HepG2 (cell line): ENCODE measurements around the gene S100P. TPM values are rescaled to one million over a fixed set of nuclear protein-coding genes. Genes with fewer than 3 reads are reported as not detected.

Experiments
- BORCS8-MEF2B ChIP-seq: sonication (generic); formaldehyde crosslinking; IDR thresholded peaks from 2 replicates; pipeline ENCODE4 v1.8.0; 2022; ENCODE audit warnings: mild to moderate bottlenecking, missing genetic modification reagents
- DR1 ChIP-seq: sonication (generic); formaldehyde crosslinking; IDR thresholded peaks from 2 replicates; pipeline ENCODE4 v1.8.0; 2021; ENCODE audit warnings: mild to moderate bottlenecking, missing genetic modification reagents, inconsistent platforms
- FOXK2 ChIP-seq: fragments of 450-650 bp; IDR thresholded peaks from 2 replicates; pipeline ENCODE4 v1.6.1; 2016
- GATAD1 ChIP-seq: IDR thresholded peaks from 2 replicates; pipeline ENCODE4 v1.6.1; 2016; ENCODE audit warnings: missing genetic modification reagents, missing compliant biosample characterization
- MTA3 ChIP-seq: sonication (generic); formaldehyde crosslinking; IDR thresholded peaks from 2 replicates; pipeline ENCODE4 v1.4.0; 2020; ENCODE audit warnings: missing genetic modification reagents
- MTF1 ChIP-seq: sonication (generic); formaldehyde crosslinking; IDR thresholded peaks from 2 replicates; pipeline ENCODE4 v1.5.0; 2020; ENCODE audit warnings: missing genetic modification reagents
- NBN ChIP-seq: fragments of 450-650 bp; conservative IDR thresholded peaks from 2 replicates; pipeline ENCODE4 v1.6.1; 2017
- NCOA2 ChIP-seq: sonication (generic); formaldehyde crosslinking; IDR thresholded peaks from 2 replicates; pipeline ENCODE4 v1.8.0; 2022; ENCODE audit warnings: inconsistent platforms
- REPIN1 ChIP-seq: sonication (generic); formaldehyde crosslinking; IDR thresholded peaks from 2 replicates; pipeline ENCODE4 v1.8.0; 2022; ENCODE audit warnings: missing genetic modification reagents, low read depth, mild to moderate bottlenecking, borderline replicate concordance
- SOX13 ChIP-seq, 3 experiments: fragments of 450-650 bp in 1 of 3; sonication (generic) in 1 of 3; formaldehyde crosslinking in 1 of 3; IDR thresholded peaks in 2 of 3; conservative IDR thresholded peaks in 1 of 3; 2 replicates each; pipeline versions ENCODE4 v1.5.0 to v1.6.1; 2016 to 2020; ENCODE audit warnings: antibody characterized with exemption in 1 of 3, mild to moderate bottlenecking in 1 of 3, missing compliant biosample characterization in 1 of 3, missing genetic modification reagents in 1 of 3, moderate library complexity in 1 of 3
- TMF1 ChIP-seq: sonication (generic); formaldehyde crosslinking; IDR thresholded peaks from 2 replicates; pipeline ENCODE4 v1.8.1; 2022; ENCODE audit warnings: low read depth, missing genetic modification reagents
- YY1 ChIP-seq: IDR thresholded peaks from 2 replicates; pipeline ENCODE4 v1.6.1; 2011; ENCODE audit warnings: low read length, low read depth, moderate library complexity, mild to moderate bottlenecking; ENCODE audit not compliant: insufficient read depth, insufficient replicate concordance
- ZNF274 ChIP-seq: sonication (generic); formaldehyde crosslinking; IDR thresholded peaks from 2 replicates; pipeline ENCODE4 v1.5.1; 2020; ENCODE audit warnings: mild to moderate bottlenecking, missing genetic modification reagents
- ZNF292 ChIP-seq: sonication (generic); formaldehyde crosslinking; IDR thresholded peaks from 2 replicates; pipeline ENCODE4 v1.8.1; 2022; ENCODE audit warnings: mild to moderate bottlenecking, low read depth, missing genetic modification reagents, borderline replicate concordance
- ZNF652 ChIP-seq: IDR thresholded peaks from 2 replicates; pipeline ENCODE4 v1.6.1; 2016; ENCODE audit warnings: low read depth, borderline replicate concordance
- ZSCAN25 ChIP-seq: sonication (generic); formaldehyde crosslinking; IDR thresholded peaks from 2 replicates; pipeline ENCODE4 v1.8.0; 2022; ENCODE audit warnings: mild to moderate bottlenecking, missing genetic modification reagents
- polyA plus RNA-seq, 8 experiments: library from polyadenylated mRNA; depleted of rRNA in 3 of 8; stranded (reverse) in 7 of 8; unstranded in 1 of 8; fragments of >200 nt; fragmentation: Illumina TruSeq in 4 of 8; extraction: Trizol in 4 of 8; gene quantifications; 2 replicates each; pipeline versions ENCODE4 v1.2.1 to v1.2.3, GENCODE V29; 2011 to 2016; ENCODE audit warnings: low read depth in 4 of 8, missing spikeins in 1 of 8, mixed read lengths in 1 of 8; ENCODE audit not compliant: insufficient read depth in 1 of 8
- total RNA-seq, 5 experiments: library from RNA; depleted of rRNA; stranded (reverse); fragments of >200 nt; fragmentation: Illumina TruSeq; extraction: Trizol; gene quantifications; 2 replicates each; pipeline ENCODE4 v1.2.3, GENCODE V29; 2016; ENCODE audit warnings: low read depth in 1 of 5
- TF ChIP-seq, protein P1 (sequence below): sonication (generic); formaldehyde crosslinking; IDR thresholded peaks from 2 replicates; pipeline ENCODE4 v1.9.0; 2021; ENCODE audit warnings: missing genetic modification reagents, borderline replicate concordance
- TF ChIP-seq, protein P2 (sequence below): IDR thresholded peaks from 2 replicates; pipeline ENCODE4 v1.4.0; 2020; ENCODE audit warnings: mild to moderate bottlenecking, missing genetic modification reagents
- TF ChIP-seq, protein P3 (sequence below): sonication (generic); formaldehyde crosslinking; IDR thresholded peaks from 2 replicates; pipeline ENCODE4 v1.5.1; 2020; ENCODE audit warnings: missing genetic modification reagents, mild to moderate bottlenecking, borderline replicate concordance
- TF ChIP-seq, protein P4 (sequence below): sonication (generic); formaldehyde crosslinking; IDR thresholded peaks from 2 replicates; pipeline ENCODE4 v1.4.0; 2020; ENCODE audit warnings: missing genetic modification reagents, low read depth, mild to moderate bottlenecking, borderline replicate concordance
- TF ChIP-seq, protein P5 (sequence below), 2 experiments: fragments of 450-650 bp in 1 of 2; sonication (generic) in 1 of 2; formaldehyde crosslinking; IDR thresholded peaks; 2 replicates each; pipeline versions ENCODE4 v1.5.0 to v1.8.0; 2020 to 2022; ENCODE audit warnings: mild to moderate bottlenecking in 1 of 2, missing genetic modification reagents in 1 of 2

Gene S100P
- total and polyA plus RNA-seq, 2 of the 13 experiments (the other 11 are each of a cell fraction or from before 2014, with no cell fraction given), result 278 to 1,649 TPM

DNA sequence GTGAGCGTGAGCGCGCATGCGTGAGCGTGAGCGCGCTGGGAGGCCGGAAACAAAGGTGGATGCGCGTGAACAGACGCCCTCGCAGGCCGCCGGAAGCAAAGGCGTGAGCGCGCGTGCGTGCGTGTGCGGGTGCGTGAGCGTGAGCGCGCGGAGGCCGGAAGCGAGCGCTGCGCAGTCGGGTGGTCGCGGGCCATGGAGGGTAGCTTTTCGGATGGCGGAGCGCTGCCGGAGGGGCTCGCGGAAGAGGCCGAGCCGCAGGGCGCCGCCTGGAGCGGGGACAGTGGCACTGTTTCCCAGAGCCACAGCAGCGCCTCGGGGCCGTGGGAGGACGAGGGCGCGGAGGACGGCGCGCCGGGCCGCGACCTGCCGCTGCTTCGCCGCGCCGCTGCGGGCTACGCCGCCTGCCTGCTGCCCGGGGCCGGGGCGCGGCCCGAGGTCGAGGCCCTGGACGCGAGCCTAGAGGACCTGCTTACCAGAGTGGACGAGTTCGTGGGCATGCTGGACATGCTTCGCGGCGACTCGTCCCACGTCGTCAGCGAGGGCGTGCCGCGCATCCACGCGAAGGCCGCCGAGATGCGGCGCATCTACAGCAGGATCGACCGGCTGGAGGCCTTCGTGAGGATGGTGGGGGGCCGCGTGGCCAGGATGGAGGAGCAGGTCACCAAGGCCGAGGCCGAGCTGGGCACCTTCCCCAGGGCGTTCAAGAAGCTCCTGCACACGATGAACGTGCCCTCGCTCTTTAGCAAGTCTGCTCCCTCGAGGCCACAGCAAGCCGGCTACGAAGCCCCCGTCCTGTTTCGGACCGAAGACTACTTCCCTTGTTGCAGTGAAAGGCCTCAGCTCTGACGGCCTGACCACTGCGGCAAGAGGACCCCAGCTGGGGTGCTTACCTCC is 22.6 kb downstream of the S100P start, which contains the start of gene BLOC1S4 (continued):
- TF ChIP-seq, protein P1, sequence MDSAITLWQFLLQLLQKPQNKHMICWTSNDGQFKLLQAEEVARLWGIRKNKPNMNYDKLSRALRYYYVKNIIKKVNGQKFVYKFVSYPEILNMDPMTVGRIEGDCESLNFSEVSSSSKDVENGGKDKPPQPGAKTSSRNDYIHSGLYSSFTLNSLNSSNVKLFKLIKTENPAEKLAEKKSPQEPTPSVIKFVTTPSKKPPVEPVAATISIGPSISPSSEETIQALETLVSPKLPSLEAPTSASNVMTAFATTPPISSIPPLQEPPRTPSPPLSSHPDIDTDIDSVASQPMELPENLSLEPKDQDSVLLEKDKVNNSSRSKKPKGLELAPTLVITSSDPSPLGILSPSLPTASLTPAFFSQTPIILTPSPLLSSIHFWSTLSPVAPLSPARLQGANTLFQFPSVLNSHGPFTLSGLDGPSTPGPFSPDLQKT, result peak; percentile 75; the same call in 1 of the 2 replicates
- TF ChIP-seq ZNF274 (CRISPR knock-in tag), result no peak
- peak; percentile 67 for TF ChIP-seq YY1
- TF ChIP-seq SOX13 (IDR thresholded peaks at IDR 0.05), result no peak
- peak in 1 of 2 experiments; percentile 47; a peak in 1 of 4 replicates for TF ChIP-seq SOX13 (CRISPR knock-in tag; conservative IDR thresholded peaks at IDR 0.05 in 1 of 2, IDR thresholded peaks at IDR 0.05 in 1 of 2)
- TF ChIP-seq TMF1, result peak; percentile 92; the same call in 1 of the 2 replicates
- TF ChIP-seq MTF1 (CRISPR knock-in tag), result 0 out of 2 replicates have a peak, but pooled peaks have one; percentile 14
- TF ChIP-seq REPIN1, result 0 out of 2 replicates have a peak, but pooled peaks have one; percentile 51
- 0 out of 2 replicates have a peak, but pooled peaks have one; percentile 12 for TF ChIP-seq DR1 (CRISPR knock-in tag)
- no peak for TF ChIP-seq ZNF292 (CRISPR knock-in tag)
- TF ChIP-seq BORCS8-MEF2B (CRISPR knock-in tag), result peak; percentile 91
- TF ChIP-seq, protein P2, sequence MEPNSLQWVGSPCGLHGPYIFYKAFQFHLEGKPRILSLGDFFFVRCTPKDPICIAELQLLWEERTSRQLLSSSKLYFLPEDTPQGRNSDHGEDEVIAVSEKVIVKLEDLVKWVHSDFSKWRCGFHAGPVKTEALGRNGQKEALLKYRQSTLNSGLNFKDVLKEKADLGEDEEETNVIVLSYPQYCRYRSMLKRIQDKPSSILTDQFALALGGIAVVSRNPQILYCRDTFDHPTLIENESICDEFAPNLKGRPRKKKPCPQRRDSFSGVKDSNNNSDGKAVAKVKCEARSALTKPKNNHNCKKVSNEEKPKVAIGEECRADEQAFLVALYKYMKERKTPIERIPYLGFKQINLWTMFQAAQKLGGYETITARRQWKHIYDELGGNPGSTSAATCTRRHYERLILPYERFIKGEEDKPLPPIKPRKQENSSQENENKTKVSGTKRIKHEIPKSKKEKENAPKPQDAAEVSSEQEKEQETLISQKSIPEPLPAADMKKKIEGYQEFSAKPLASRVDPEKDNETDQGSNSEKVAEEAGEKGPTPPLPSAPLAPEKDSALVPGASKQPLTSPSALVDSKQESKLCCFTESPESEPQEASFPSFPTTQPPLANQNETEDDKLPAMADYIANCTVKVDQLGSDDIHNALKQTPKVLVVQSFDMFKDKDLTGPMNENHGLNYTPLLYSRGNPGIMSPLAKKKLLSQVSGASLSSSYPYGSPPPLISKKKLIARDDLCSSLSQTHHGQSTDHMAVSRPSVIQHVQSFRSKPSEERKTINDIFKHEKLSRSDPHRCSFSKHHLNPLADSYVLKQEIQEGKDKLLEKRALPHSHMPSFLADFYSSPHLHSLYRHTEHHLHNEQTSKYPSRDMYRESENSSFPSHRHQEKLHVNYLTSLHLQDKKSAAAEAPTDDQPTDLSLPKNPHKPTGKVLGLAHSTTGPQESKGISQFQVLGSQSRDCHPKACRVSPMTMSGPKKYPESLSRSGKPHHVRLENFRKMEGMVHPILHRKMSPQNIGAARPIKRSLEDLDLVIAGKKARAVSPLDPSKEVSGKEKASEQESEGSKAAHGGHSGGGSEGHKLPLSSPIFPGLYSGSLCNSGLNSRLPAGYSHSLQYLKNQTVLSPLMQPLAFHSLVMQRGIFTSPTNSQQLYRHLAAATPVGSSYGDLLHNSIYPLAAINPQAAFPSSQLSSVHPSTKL (CRISPR knock-in tag), result 0 out of 2 replicates have a peak, but pooled peaks have one; percentile 17
- TF ChIP-seq NCOA2 (CRISPR knock-in tag), result no peak; the same call in 1 of the 2 replicates
- no peak for TF ChIP-seq FOXK2
- TF ChIP-seq ZNF652, result no peak
- TF ChIP-seq, protein P3, sequence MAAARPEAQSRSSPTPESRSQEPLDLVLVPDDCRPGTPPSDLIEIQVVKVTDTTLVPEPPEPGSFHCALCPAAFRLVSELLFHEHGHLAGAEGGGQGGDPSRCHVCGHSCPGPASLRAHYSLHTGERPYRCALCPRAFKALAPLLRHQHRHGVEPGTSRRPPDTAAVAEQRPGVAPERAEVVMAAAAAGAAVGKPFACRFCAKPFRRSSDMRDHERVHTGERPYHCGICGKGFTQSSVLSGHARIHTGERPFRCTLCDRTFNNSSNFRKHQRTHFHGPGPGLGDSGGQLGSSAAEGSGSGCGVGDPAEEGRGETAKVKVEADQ, result no peak
- TF ChIP-seq GATAD1 (CRISPR knock-in tag), result peak; percentile 85
- no peak for TF ChIP-seq ZSCAN25 (CRISPR knock-in tag)
- no peak for TF ChIP-seq NBN
- no peak for TF ChIP-seq MTA3
- TF ChIP-seq, protein P4, sequence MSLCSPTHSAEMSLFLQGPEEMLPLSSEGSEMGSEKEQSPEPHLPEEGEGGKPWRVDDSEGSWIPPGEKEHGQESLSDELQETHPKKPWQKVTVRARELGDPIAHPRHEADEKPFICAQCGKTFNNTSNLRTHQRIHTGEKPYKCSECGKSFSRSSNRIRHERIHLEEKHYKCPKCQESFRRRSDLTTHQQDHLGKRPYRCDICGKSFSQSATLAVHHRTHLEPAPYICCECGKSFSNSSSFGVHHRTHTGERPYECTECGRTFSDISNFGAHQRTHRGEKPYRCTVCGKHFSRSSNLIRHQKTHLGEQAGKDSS (CRISPR knock-in tag), result peak; percentile 42
- TF ChIP-seq, protein P5, sequence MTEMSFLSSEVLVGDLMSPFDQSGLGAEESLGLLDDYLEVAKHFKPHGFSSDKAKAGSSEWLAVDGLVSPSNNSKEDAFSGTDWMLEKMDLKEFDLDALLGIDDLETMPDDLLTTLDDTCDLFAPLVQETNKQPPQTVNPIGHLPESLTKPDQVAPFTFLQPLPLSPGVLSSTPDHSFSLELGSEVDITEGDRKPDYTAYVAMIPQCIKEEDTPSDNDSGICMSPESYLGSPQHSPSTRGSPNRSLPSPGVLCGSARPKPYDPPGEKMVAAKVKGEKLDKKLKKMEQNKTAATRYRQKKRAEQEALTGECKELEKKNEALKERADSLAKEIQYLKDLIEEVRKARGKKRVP (CRISPR knock-in tag; IDR thresholded peaks at IDR 0.05), result no peak
